ENCODE data around the gene MED1.
A peak's percentile ranks its signal among the peaks of the same experiment; 100 is the strongest.
"Not testable (repeated sequence)": the region's sequence is repeated elsewhere in the genome, so short reads cannot be mapped to it uniquely, and the experiment has no call there.

The MED1 gene, protein sequence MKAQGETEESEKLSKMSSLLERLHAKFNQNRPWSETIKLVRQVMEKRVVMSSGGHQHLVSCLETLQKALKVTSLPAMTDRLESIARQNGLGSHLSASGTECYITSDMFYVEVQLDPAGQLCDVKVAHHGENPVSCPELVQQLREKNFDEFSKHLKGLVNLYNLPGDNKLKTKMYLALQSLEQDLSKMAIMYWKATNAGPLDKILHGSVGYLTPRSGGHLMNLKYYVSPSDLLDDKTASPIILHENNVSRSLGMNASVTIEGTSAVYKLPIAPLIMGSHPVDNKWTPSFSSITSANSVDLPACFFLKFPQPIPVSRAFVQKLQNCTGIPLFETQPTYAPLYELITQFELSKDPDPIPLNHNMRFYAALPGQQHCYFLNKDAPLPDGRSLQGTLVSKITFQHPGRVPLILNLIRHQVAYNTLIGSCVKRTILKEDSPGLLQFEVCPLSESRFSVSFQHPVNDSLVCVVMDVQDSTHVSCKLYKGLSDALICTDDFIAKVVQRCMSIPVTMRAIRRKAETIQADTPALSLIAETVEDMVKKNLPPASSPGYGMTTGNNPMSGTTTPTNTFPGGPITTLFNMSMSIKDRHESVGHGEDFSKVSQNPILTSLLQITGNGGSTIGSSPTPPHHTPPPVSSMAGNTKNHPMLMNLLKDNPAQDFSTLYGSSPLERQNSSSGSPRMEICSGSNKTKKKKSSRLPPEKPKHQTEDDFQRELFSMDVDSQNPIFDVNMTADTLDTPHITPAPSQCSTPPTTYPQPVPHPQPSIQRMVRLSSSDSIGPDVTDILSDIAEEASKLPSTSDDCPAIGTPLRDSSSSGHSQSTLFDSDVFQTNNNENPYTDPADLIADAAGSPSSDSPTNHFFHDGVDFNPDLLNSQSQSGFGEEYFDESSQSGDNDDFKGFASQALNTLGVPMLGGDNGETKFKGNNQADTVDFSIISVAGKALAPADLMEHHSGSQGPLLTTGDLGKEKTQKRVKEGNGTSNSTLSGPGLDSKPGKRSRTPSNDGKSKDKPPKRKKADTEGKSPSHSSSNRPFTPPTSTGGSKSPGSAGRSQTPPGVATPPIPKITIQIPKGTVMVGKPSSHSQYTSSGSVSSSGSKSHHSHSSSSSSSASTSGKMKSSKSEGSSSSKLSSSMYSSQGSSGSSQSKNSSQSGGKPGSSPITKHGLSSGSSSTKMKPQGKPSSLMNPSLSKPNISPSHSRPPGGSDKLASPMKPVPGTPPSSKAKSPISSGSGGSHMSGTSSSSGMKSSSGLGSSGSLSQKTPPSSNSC (N-terminal part only)

DNA sequence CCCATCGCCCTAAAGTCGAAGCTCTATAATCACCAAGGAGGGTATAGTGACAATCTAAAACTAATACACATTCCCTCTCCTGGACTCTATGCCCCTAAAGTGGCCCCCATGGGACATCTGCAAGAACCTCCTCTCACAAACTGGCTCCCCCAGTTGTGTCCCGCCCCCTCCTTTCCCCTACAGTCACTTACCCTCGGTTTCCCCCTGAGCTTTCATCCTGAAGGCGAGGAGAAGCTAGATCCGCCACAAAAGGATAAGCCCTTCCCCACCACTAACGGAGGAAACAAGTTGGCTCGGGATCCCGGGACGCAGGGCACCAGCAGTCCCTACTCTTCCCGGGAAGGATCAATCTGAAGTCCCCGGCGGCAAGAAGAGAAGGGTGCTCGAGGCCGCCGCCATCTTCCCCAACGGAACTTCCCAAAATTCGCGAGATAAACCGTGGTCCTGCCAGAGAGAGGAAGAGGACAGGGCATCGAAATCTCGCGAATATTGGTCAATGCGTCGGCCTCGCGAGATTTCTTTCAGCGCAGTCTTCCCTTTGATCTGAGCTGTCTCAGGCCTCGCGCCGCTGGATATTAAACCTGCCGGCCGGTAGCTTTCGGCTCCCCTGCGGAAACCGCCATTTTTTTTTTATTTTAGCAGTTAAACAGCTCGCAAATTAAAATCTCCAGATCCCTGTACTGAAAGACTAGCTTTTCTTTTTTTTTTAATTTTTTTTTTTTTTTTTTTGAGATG, at the start of gene MED1:
Gene MED1 (minus strand): TSS at position 417 of the 735 bp plus-strand sequence. CDS start 201 bp downstream, at position 216.
- peak; percentile 98 for DNase-seq (ENCODE audit: low spot score)

DNA sequence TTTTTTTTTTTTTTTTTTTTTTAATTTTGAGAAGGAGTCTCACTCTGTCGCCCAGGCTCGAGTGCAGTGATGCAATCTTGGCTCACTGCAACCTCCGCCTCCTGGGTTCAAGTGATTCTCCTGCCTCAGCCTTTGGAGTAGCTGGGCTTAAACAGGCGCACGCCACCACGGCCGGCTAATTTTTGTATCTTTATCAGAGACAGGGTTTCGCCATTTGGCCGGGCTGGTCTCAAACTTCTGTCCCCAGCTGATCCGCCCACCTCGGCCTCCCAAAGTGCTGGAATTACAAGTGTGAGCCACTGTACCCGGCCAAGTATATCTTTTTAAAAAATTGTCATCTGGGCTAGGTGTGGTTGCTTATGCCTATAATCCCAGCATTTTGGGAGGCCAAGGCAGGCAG, 45.9 kb upstream of the MED1 start:
- not testable (repeated sequence) for DNase-seq (ENCODE audit: low spot score)

DNA sequence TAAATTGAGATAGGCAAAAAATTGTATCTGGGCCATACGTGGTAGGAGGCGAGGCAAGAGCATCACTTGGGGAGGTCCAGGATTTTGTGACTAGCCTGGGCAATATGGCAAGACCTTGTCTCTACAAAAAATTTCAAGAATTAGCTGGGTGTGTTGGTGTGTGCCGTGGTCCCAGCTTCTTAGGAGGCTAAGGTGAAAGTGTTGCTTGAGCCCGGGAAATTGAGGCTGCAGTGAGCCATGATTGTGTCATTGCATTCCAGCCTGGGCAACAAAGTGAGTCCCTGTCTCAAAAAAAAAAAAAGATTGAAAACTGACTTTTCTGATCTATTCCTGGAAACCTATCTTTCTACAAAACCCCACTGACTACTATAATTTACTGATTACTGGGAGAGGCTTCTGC, 36.9 kb upstream of the MED1 start:
- DNase-seq (ENCODE audit: low spot score), result peak; percentile 51

DNA sequence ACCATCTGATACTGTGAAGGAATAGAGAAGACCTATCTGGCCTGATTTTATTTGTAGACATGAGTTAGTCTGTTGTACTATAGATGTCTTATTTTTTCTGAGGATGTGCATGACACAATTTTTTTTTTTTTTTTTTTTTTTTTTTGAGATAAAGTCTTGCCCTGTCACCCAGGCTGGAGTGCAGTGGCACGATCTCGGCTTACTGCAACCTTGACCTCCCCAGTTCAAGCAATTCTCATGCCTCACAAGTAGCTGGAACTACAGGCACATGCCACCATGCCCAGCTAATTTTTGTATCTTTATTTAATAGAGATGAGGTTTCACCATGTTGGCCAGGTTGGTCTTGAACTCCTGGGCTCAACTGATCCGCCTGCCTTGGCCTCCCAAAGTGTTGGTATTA, 36.4 kb upstream of the MED1 start:
- not testable (repeated sequence) for DNase-seq (ENCODE audit: low spot score)

DNA sequence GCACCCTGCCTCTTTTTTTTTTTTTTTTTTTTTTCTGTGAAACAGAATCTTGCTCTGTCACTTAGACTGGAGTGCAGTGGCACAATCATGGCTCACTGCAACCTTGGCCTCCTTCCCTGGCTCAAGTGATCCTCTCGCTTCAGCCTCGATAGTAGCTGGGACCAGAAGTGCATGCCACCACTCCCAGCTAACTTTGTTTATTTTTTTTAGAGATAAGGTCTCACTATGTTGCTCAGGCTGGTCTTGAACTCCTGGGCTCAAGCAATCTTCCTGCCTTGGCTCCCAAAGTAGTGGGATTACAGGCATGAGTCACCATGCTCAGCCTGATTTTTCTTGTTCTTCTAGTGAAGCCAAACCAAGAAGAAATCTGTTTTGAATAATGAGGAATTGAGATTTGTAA, 35.2 kb upstream of the MED1 start:
- DNase-seq (ENCODE audit: low spot score), result peak; percentile 13

DNA sequence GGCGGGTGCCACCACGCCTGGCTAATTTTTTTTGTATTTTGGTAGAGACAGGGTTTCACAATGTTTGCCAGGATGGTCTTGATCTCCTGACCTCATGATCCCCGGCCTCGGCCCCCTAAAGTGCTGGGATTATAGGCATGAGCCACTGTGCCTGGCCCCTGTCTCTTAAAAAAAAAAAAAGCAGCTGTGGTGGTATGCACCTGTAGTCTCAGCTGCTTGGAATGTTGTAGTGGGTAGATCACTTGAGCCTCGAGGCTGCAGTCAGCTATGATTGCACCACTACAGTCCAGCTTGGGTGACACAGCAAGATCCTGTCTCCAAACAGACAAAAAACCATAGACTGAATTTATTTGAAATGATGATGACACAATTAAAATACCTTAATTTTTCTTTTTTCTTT, 34.5 kb upstream of the MED1 start:
- peak; percentile 91 for DNase-seq (ENCODE audit: low spot score)

DNA sequence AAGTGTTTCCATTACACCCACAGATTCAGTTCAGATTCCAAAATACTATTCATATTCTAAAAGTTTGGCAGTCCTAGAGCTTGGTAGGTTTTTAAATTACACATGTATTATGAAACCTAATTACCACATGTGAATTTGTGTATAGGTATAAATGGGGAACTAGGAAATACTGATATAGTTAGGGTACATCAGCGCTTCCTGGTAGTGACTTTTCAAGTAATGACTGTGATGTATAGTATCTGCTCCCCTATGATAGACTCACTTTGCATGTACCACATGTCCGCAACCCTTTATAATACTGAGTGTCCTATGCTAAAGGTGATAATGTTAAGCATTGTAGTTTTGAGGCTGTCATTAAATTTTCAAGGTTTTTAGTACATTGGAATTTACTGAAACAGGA, 33.1 kb upstream of the MED1 start:
- no peak for DNase-seq (ENCODE audit: low spot score)

DNA sequence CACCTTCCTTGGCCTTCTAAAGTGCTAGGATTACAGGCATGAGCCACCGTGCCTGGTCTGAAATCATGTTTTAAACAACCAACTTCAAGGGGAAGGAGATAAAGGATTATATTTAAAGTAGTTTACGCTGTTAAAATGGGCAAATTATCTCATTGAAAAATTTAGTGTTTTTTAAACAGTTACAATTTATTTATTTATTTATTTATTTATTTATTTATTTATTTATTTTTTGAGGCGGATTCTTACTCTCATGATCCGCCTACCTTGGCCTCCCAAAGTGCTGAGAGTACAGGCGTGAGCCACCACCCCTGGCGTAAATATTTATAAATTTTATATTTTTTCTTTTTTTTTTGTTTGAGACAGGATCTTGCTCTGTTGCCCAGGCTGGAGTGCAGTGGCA, 32.4 kb upstream of the MED1 start:
- DNase-seq (ENCODE audit: low spot score), result no peak

DNA sequence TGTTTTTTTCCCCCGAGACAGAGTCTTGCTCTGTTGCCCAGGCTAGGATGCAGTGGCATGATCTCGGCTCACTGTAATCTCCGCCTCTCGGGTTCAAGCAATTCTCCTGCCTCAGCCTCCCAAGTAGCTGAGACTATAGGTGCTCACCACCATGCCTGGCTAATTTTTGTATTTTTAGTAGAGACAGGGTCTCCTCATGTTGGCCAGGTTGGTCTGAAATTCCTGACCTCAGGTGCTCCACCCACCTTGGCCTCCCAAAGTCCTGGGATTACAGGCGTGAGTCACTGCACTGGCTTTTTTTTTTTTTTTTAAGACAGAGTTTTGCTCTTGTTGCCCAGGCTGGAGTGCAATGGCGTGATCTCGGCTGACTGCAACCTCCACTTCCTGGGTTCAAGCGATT, 28.6 kb upstream of the MED1 start:
- DNase-seq (ENCODE audit: low spot score), result peak; percentile 10

DNA sequence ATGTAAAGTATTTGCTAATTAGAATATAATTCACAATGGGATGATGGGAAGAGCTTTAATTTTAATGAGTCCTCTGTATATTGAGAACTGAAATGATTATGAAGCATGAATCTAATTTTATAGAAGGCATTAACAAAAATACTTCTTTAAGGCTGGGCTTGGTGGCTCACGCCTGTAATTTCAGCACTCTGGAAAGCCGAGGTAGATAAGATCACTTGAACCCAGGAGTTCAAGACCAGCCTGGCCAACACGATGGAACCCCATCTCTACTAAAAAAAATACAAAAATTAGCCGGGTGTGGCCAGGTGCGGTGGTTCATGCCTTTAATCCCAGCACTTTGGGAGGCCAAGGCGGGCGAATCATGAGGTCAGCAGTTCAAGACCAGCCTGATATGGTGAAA, 22.2 kb upstream of the MED1 start:
- DNase-seq (ENCODE audit: low spot score), result no peak

DNA sequence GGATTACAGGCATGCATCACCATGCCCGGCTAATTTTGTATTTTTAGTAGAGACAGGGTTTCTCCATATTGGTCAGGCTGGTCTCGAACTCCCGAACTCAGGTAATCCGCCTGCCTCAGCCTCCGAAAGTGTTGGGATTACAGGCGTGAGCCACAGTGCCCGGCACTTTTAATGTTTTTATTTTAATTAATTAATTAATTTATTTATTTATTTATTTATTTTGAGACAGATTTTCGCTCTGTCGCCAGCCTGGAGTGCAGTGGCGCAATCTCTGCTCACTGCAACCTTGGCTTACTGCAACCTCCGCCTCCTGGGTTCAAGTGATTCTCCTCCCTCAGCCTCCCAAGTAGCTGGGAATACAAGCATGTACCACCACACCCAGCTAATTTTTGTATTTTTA, 17.5 kb upstream of the MED1 start:
- not testable (repeated sequence) for DNase-seq (ENCODE audit: low spot score)

DNA sequence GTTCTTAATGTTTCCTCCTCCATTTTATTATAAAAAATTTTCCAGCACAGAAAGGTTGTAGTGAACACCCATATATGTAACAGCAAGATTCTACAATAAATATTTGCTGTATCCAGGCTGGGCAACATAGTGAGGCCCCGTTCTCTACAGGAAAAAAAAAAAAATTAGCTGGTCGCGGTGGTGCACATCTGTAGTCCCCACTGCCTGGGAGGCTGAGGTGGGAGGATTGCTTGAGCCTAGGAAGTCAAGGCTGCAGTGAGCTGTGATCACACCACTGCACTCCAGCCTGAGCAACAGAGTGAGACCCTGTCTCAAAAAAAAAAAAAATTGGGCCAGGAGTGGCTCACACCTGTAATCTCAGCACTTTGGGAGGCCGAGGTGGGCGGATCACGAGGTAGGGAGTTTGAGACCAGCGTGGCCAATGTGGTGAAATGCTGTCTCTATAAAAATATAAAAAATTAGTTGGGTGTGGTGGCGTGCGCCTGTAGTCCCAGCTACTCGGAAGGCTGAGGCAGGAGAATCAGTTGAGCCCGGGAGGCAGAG, 13.6 kb upstream of the MED1 start:
- DNase-seq (ENCODE audit: low spot score), result not testable (repeated sequence)

DNA sequence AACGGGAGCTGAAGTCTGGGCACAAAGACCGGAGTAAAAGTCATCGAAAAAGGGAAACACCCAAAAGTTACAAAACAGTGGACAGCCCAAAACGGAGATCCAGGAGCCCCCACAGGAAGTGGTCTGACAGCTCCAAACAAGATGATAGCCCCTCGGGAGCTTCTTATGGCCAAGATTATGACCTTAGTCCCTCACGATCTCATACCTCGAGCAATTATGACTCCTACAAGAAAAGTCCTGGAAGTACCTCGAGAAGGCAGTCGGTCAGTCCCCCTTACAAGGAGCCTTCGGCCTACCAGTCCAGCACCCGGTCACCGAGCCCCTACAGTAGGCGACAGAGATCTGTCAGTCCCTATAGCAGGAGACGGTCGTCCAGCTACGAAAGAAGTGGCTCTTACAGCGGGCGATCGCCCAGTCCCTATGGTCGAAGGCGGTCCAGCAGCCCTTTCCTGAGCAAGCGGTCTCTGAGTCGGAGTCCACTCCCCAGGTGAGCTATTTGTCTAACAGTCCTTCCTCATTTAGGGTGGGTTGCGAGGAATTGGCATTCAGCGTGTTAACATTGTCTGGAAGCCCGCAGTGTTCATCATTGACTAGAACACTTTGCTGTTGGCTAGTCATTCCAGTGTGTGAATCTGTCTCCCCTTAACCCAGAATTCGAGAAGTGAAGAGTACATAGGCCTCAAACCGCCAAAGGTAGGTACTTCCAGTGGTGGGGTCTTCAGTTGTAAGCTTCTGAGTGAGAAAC, 11.7 kb upstream of the MED1 start:
- peak; percentile 4 for DNase-seq (ENCODE audit: low spot score)

DNA sequence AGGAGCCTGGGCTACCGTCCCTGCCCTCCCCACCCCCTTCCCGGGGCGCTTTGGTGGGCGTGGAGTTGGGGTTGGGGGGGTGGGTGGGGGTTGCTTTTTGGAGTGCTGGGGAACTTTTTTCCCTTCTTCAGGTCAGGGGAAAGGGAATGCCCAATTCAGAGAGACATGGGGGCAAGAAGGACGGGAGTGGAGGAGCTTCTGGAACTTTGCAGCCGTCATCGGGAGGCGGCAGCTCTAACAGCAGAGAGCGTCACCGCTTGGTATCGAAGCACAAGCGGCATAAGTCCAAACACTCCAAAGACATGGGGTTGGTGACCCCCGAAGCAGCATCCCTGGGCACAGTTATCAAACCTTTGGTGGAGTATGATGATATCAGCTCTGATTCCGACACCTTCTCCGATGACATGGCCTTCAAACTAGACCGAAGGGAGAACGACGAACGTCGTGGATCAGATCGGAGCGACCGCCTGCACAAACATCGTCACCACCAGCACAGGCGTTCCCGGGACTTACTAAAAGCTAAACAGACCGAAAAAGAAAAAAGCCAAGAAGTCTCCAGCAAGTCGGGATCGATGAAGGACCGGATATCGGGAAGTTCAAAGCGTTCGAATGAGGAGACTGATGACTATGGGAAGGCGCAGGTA, 11.0 kb upstream of the MED1 start:
- no peak for DNase-seq (ENCODE audit: low spot score)

DNA sequence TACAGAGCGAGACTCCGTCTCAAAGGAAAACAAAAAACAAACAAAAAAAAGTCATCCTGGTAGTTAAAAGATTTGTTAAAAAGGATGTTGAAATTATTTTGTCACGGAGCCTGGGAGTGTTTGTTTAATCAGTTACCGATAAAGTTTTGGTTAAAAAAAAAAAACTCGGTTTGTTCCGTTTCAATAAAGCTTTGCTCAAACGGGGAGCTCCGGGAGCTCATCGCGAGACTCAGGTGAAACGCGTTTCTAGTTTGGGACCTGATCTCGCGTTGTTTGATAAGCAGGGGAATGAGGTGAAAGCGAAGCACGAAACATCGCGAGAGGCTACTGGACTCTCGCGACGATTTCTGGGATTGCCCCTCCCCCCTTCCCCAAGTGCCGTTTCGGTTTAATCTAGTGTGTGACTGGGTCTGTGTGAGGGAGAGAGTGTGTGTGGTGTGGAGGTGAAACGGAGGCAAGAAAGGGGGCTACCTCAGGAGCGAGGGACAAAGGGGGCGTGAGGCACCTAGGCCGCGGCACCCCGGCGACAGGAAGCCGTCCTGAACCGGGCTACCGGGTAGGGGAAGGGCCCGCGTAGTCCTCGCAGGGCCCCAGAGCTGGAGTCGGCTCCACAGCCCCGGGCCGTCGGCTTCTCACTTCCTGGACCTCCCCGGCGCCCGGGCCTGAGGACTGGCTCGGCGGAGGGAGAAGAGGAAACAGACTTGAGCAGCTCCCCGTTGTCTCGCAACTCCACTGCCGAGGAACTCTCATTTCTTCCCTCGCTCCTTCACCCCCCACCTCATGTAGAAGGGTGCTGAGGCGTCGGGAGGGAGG, 10.3 kb upstream of the MED1 start, which contains the start of gene CDK12:
Gene CDK12 (plus strand): TSS at position 374 of the 813 bp plus-strand sequence. CDS start 586 bp downstream, outside the sequence.
- DNase-seq (ENCODE audit: low spot score), result peak; percentile 99

DNA sequence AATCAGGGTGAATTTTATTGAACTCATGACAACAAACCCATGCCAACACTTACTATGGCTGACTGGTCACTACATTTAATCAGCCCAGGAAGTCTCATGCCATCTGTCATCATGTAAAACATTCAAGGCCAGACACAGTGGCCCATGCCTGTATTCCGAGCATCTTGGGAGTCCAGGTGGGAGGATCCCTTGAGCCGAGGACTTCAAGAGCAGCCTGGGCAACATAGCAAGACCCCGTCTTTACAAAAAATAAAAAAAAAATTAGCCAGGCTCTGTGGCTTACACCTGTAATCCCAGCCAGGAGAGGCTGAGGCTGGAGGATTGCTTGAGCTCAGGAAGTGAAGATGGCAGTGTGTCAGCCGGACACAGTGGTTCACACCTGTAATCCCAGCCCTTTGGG, 4.9 kb upstream of the MED1 start:
- DNase-seq (ENCODE audit: low spot score), result no peak

DNA sequence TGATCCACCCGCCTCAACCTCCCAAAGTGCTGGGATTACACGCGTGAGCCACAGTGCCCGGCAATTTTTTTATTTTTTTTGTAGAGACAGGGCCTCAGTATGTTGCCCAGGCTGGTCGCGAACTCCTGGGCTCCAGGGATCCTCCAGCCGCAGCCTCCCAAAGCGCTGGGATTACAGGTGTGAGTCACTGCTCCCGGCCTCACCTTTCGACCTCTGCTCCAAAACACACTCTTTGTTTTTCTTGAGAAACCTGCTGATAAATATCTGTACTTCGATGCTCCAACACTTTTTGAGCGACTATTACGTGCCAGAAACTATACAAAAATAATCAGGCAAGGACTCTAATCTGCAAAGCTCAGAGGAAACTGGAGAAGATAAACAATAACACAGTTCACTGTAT, 1.0 kb downstream of the MED1 start:
- no peak for DNase-seq (ENCODE audit: low spot score)

DNA sequence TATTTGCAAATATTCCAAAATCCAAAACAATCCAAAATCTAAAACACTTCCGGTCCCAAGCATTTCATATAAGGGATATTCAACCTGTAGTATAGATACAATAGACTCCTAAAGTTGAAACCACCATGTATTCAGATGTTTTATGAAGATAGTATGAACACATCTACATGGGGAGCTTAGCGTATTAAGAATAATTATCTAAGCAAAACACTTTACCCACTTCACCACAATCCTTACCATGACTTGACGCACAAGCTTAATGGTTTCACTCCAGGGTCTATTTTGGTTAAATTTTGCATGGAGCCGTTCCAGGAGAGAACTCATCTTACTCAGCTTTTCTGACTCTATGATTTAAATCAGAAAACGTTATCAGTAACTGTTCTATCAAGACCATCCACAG, 3.5 kb downstream of the MED1 start:
- no peak for DNase-seq (ENCODE audit: low spot score)

DNA sequence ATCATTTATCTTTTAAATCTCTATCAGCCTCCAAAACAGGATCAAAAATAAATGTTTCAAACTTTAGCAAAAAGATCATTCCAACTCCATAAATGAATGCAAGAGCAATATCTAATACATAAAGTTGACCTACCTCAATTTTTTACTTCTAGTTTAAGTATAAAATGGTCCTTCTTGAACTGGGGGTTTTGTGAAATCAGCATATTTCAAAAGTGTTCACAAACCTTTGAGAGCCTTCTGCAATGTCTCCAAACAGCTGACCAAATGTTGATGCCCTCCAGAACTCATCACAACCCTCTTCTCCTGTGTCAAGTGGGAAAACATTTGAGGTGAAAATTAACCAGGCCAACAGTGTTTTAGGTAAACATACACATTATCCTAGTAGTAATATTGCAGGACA, 7.7 kb downstream of the MED1 start:
- DNase-seq (ENCODE audit: low spot score), result no peak
